Activated CD4-positive, CD25-positive, alpha-beta regulatory T cell treated with anti-CD3 and anti-CD28 coated beads, Interleukin-2, amount 50 U/mL, for 16 hours (primary cell): ENCODE results near the gene CD247.

ENCODE experiments used
- DNase-seq: peaks from one replicate; pipeline ENCODE4 v3.0.0-alpha.2; 2020; ENCODE audit warnings: low read depth, low spot score

CD247 gene

GRCh38 chr1:167542109-167543032, 24.0 kb upstream of the CD247 start:
- DNase-seq = no peak

DNA sequence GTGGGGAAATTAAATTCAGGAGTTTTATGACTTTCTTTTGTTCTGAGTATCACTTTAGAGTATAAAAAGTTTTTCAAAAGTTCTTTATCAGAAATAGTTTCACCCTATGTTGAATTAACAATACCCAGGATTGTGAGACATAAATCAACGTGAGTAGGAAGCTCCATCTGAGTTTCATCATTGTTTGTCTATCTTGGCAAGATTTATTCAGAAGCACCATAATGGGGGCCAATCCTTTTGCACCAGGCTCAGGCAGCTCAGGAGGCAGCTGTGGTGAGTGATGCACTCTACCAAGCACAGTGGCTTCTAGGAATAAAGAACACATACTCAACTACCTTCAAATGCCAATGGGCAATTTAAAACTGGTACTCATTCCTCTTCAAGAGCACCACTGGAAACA, 23.3 kb upstream of the CD247 start:
- no peak for DNase-seq

- DNase-seq = no peak
These were observed 22.7 kb upstream of the CD247 start for GRCh38 chr1:167541003-167541402.

DNA sequence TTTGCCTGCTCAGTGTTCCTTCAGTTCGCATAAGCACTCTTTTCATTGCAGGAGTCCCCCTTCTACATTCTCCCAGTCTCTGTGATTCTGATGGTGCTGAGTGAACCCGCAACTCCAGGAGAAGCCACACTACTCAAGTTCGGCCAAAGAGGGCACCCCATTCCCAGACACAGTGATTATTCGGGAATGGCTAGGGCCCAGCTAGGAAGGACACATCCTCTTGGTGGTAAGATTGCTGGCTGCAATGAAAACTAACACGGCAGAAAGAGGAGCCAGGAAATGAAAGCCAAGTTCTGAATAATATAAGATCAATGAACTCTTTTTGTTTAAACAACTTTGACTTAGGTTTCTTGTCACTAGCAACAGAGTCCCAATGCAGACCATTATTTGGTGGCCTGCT, 20.3 kb upstream of the CD247 start:
- DNase-seq = no peak

- peak; percentile 36 for DNase-seq
These were observed 15.5 kb upstream of the CD247 start for GRCh38 chr1:167533851-167534300.

GRCh38 chr1:167532964-167533824, 14.9 kb upstream of the CD247 start:
- no peak for DNase-seq

- no peak for DNase-seq
These were observed 14.0 kb upstream of the CD247 start for GRCh38 chr1:167532375-167532774.

- DNase-seq = no peak
These were observed 11.6 kb upstream of the CD247 start for GRCh38 chr1:167529829-167530474.

GRCh38 chr1:167528057-167528728, 9.9 kb upstream of the CD247 start:
- DNase-seq = no peak

- no peak for DNase-seq
These were observed 8.5 kb upstream of the CD247 start for GRCh38 chr1:167526667-167527383.

DNA sequence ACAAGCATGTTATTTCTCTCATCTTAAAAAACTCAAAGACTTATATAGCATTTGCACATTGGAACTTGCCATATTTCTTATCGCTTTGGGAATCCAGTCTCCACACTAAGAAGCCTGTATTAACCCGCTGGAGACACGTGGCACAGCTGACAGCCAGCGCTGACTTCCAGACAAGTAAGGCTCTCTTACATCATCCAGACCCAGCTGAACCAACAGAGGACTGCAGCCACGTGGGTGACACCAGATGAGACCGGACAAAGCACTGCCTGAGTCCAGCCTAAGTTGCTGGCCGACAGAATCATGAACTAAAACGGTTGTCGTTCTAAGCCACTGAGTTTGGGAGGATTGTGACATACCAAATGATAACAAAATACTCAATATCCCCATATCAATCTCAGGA, 6.3 kb upstream of the CD247 start:
- no peak for DNase-seq

DNA sequence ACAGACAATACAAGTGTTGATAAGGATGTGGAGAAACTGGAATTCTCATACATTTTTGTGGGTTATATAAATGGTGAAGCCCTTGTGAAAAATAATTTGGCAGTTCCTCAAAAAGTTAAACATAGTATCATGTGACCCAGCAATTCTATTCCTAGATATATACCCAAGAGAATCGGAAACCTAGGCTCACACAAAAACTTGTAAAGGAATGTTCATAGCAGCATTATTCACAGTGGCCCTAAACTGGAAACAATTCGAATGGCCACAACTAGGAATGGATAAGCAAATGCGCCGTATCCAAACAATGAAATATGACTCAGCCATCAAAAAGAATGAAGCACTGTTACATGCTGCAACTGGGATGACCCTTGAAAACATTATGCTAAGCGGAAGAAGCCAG, 3.9 kb upstream of the CD247 start:
- no peak for DNase-seq

DNA sequence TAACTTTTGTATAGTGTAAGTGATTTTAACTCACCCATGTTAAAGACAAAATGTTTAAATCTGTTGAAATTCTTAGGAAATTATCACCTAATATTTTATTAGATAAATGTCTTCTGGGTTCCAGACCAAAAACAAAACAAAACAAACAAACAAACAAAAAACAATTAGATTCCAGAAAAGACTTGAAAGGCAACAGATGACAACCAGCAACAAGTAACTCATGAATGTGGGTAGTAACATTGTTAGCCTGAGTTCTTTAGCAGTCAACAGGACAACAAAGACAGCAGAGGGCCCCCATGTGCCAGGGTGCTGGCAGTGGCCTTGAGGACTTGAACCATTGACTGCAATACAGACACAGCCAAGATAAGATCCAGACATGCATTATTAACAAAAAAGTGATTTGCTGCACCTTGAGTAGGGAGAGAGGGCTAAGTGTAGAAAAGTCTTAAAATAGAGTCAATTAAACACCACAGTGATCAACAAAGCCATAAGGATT, 2.4 kb upstream of the CD247 start:
- DNase-seq = no peak

DNA sequence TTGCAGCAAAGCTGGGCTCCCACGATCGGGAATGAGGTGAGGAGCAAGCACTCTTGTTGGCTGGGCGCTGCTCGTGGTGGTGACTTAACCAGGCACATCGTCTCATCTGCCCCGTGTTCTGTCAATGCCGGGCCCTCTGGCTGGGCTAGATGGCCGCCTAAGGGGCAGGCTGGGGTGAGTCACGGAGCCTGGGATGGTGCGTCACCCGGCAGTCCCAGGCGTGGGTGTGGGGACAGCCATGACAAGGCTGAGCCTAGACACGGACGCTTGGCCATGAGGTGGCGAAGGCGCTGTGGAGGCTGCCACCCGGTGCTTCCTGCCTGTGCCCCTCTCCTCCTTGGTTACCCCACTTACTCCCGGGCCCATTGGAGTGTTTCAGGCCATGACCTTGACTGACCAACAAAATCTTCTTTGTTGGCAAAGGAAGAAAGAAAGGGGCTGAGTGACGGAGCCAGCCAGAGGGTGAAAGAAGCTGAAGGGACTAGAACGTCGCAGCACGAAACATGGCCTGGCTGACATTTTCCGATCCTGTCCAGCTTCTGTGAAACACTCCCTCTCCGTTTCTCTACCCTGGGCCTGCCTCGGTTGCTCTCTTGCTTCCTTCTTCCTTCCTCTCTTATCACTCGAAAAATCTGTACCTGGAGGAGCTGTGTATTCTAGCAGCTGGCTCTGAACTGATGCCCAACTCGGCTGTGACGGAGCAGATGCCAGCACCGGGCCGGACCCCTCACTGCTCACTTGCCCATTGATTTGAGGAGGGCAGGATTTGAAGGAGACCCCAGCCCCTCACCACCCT, 596 bp downstream of the CD247 start:
- peak; percentile 72 for DNase-seq

GRCh38 chr1:167516404-167517388, 1.6 kb downstream of the CD247 start:
- no peak for DNase-seq

DNA sequence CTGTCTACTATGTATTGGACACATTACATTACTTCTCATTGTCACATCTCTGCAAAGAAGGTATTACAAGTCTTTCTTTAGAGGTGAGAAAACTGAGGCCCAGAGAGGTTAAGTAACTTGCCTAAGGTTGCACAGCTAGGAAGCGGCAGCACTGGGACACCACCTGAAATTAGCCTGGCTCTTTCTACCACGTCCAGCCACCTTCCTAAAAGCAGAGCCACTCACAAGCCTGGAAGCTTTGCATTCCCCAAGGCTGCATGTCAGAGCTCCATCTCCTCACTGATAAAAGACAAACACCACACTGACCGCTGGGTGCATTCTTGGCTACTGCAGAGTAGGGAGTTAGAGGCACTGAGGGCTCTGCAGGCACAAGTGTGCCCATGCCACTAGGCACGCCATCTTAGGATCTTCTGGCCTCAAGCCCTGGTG, 2.4 kb downstream of the CD247 start:
- DNase-seq = no peak

GRCh38 chr1:167515461-167515860, 2.9 kb downstream of the CD247 start:
- no peak for DNase-seq

GRCh38 chr1:167514288-167514687, 4.0 kb downstream of the CD247 start:
- no peak for DNase-seq
